ENCODE results near the gene SLC33A1.
A peak's percentile ranks its signal among the peaks of the same experiment; 100 is the strongest.
"Not testable (repeated sequence)": the region's sequence is repeated elsewhere in the genome, so short reads cannot be mapped to it uniquely, and the experiment has no call there.

Gene SLC33A1

DNA sequence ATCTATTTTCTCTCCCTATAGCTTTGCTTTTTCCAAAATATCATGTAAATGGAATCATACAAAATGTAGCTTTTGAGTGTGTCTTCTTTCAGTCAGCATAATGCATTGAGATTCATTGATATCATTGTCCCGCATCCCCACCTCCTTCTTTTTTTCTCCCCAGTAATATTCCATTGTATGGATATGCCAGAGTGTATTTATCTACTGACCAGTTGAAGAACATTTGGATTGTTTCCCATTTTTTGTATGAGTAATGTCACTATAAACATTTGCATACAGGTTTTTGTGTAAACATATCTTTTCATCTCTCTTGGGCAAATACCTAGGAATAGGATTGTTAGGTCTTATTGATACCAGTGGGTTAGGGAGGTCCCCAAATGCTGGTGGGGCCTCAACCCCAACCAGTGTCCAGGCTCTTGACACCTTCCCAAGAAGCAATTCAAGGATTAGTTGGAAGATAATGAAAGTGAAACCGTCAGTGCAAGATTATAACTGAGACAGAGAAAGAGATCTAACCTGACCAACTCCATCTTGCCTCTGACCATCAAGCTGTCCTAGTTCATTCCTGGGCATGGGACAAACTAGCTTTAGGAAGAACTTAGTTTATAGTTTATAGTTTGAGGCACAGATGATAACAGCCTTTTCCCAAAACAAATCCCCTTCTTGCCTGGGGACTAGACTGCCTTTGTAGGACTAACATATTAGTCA lies 7.4 kb upstream of the SLC33A1 start:
- no peak for FAIRE-seq

DNA sequence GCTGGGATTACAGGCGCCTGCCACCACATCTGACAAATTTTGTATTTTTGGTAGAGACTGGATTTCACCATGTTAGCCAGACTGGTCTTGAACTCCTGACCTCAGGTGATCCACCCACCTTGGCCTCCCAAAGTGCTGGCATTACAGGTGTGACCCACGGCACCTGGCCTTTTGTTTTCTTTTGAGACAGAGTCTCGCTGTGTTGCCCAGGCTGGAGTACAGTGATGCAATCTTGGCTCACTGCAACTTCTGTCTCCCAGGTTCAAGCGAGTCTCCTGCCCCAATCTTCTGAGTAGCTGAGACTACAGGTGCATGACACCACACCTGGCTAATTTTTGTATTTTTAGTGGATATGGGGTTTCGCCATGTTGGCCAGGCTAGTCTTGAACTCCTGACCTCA lies 6.2 kb upstream of the SLC33A1 start:
- not testable (repeated sequence) for FAIRE-seq

DNA sequence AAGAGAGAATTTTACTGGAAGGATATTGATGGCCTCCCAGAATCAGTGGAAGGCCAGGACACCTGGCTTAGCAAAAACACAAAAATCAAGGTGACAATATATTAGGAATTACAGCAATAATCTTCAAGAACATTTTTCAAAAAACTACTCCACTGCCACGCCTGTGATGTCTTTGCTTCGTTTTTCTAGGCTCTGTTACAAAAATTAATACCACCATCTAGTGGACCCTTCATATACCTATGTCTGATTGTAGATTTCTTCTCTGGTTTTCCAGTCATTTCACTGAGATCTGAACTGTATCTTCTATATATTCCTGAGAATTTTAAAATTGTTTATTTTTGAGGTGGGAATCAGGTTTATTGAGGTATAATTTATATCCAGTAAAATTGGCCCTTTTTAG lies 5.6 kb upstream of the SLC33A1 start:
- FAIRE-seq: peak; percentile 89

DNA sequence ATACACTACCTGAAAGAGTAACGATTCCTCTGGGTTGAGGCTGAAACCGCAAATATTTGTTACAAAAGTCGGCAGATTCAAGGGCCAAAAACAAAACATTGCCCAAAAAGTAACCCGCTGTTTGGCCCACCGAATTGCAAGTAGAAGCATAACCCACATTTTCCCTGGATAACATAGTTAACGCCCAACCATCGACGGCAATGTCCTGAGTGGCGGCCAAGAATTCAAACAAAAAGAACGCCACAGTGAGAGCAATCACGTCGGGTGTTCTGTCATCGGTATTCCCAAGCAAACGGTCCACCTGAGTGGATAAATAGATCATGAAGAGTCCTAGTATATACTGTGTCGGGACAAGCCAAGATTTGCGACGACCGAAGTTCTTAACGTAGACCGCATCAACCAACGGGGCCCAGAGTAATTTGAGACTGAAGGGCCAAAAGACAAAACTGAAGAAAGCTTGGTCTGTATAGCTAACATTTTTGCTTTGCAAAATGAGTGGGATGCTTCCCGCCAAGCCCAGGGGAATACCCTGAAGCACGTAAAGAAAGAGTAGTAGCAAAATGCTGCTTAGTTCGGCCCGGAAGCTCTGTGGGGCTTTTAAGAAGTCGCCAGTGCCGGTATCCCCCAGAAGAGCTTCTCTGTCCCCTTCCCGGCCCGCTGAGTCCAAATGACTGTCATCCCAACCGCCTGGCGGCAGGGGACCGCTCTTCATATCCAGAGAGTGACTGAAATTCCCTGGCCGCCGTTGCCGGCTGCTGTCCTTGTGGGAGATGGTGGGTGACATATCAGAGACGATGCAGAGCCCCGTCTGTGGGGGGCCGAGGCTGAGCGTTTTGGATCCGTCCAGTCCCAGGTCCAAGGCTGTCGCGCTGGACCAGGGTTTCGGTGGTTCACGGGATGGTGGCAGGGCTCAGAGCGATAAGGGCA lies 750 bp downstream of the SLC33A1 start:
- no peak for FAIRE-seq

DNA sequence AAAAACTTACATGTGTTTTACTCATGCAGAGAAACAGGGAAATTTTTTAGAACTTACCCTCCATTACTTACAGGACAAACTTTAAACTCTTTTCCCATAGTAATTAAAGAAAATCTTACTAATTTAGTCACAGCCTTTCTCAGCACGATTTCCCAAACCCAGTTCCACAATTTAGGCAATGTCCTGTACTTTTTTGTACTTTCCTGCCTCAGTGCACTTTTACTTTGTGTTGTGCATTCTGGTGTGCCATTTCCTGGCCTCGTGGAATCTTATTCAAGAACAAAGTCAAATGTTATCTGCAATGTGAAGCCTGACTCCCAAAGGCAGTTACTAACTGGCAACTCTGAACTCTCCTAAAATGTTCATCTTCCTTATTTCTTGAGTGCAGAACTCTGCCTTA lies 1.9 kb downstream of the SLC33A1 start:
- no peak for FAIRE-seq

DNA sequence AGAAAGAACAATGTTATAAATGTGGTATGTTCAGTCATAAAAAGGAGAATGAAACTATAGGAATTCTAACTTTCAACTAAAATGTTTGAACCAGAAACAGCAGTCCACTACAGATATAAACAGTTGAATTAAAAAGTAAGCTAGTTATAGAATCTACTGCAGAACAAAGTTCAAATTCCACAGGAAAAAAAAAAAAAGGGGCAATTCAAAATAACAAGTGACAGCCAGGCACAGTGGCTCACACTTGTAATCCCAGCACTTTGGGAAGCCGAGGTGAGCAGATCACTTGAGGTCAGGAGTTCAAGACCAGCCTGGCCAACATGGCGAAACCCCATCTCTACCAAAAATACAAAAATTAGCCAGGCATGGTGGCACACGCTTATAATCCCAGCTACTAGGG lies 4.8 kb downstream of the SLC33A1 start:
- FAIRE-seq: not testable (repeated sequence)

DNA sequence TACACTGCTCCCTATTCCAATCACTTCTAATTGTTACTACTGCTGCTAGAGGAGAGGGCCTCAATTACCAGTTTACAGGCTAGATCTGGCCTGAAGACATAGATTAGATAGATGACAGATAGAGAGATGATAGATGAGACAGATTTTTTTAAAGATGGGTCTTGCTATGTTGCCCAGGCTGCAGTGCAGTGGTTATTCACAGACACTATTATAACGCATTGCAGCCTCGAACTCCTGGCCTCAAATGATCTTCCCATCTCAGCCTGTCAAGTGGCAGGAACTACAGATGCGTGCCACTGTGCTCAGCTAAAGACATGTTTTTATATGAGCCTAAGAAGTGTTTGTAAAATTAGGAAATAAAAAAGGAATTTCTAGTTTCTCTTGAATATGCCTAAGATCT lies 6.2 kb downstream of the SLC33A1 start:
- no peak for FAIRE-seq

DNA sequence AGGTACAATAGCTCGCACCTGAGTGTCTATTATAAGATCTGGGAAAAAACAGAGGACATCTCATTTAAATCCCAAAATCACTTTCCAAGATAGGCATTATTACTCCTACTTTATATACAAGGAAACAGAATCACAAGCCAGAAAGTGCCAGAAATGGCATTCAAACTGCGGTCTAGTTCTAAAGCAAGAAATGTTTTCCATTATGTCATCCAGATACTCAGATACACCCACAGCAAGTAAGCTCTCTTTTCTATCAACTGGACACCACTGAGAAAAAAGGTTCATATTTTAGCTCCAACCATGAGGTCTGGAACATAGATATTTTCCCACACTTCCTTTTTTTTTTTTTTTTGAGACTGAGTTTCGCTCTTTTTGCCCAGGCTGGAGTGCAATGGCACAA lies 8.1 kb downstream of the SLC33A1 start:
- no peak for FAIRE-seq

DNA sequence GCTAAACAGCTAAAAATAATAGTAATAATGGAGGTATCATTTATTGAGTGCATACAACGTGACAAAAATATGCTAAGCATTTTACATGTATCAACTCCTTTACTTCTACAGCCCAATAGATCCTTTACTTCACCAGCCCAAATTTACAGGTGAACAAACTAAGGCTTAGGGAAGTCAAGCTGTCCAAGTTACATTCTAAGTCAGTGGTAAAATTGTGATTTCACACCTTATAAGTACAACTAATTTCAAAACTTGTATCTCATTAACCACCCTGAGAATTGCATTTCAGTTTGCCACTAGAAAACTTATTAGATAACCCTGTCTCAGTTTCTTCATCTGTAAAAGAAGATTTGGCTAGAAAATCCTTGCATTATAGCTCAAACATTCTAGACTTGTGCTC lies 10.7 kb downstream of the SLC33A1 start:
- no peak for FAIRE-seq

DNA sequence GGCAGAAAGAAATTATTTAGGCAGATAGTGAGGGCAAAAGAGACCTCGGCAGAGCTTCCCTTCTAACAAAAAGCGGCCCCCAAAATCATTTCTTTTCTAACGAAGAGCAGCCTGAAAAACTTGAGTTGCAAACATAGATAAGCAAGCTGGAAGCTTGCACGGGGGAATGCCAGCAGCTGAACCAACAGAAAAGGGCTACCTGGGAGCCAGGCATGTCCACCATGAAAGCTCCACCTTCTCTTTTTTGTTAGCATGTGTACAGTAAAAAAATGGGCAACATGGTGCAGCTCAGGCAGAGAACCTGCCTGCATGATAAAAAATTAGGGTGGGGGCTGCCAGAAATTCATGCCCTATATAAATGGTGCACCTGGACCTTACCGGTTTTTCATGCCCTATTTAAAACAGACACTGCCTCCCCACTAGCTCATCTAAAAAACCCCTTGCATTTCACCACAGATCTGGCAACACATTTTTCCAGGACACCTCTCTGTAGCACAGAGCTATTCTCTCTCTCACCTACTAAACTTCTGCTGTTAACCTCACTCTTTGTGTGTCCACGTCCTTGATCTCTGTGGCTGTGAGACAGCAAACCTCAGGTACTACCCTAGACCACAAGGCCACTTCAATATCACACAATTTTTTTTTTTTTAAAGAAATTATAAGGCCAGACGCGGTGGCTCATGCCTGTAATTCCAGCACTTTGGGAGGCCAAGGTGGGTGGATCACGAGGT lies 18.7 kb downstream of the SLC33A1 start:
- no peak for FAIRE-seq

DNA sequence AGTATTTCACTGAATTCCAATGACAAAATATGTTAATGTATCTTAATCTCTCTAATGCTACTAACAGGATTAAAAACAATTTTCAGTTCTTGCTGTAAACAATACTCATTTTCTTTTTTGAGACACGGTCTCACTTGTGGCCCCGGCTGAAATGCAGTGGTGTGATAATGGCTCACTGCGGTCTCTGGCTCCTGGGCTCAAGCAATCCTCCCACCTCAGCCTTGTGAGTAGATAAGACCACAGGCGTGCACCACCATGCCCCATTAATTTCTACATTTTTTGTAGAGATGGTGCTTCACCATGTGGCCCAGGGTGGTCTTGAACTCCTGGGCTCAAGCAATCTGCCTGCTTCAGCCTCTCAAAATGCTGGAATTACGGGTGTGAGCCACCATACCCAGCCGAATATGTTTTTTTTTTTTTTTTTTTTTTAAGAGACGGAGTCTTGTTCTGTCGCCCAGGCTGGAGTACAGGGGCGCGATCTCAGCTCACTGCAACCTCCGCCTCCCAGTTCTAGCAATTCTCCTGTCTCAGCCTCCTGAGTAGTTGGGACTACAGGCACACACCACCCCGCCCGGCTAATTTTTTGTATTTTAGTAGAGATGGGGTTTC lies 25.6 kb downstream of the SLC33A1 start:
- FAIRE-seq: not testable (repeated sequence)

DNA sequence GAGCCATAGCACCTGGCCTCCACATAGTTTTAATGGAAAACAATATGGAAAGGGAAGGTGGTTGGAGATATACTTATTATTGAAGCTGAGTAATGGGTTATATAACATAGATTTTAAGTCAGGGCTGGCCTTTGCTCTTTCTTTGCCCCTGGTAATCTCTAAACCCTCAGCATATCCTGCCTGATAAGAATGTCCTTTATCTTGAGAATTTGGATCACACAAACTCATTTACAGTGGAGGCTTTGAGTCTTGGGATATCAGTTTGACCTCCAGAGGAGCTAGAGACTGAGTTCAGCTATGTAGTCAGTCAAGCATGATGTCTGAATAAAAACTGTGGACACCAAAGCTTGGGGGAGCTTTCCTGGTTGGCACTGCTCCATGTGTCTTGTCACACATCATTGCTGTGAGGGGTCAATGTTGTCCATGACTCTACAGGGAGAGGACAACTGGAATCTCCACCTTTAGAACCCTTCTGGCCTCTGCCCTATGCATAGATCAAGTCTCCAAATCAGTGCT lies 39.1 kb downstream of the SLC33A1 start:
- no peak for FAIRE-seq

DNA sequence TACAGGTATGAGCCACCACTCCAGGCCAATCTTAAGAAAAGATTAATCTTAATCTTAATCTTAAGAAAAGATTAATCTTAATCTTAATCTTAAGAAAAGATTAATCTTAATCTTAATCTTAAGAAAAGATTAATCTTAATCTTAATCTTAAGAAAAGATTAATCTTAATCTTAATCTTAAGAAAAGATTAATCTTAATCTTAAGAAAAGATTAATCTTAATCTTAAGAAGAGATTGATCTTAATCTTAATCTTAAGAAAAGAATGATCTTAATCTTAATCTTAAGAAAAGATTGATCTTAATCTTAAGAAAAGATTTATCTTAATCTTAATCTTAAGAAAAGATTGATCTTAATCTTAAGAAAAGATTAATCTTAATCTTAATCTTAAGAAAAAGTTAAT lies 41.0 kb downstream of the SLC33A1 start:
- FAIRE-seq: peak; percentile 78

DNA sequence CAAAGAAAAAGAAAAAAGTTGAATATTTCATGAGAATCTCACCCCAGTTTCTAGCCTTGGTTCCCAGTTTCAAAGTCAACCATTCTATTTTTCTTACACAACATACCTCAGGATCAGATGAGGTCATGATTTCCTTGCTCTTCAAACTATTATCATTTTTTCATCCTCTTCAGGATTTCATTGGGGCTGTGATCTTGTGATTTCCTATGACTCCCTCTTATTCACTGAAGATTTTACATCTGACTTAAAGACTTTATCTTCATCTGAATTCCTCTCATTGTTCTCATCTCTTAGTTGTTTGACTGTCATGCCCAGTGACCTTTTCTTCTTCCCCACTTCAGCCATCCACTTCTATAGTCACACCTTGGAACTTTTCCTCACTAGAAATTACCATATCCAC lies 45.0 kb downstream of the SLC33A1 start:
- FAIRE-seq: no peak

DNA sequence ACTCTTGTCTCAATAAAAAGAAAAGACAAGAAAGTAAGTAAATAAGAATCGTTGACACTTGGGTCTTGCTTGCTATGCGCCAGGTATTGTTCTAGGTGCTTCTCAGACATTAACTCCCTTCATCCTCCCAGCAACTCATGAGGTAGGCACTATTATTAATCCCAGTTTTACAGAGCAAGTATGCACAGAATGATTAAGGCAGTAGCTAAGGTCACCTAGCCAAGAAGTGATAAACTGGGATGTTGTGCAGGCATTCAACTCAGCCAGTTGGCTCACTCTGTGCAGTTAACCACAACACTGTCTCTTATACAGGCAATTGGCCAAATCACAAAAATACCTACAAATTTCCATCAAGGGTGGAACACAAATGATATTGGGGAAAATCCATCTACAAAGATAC lies 46.4 kb downstream of the SLC33A1 start:
- no peak for FAIRE-seq

DNA sequence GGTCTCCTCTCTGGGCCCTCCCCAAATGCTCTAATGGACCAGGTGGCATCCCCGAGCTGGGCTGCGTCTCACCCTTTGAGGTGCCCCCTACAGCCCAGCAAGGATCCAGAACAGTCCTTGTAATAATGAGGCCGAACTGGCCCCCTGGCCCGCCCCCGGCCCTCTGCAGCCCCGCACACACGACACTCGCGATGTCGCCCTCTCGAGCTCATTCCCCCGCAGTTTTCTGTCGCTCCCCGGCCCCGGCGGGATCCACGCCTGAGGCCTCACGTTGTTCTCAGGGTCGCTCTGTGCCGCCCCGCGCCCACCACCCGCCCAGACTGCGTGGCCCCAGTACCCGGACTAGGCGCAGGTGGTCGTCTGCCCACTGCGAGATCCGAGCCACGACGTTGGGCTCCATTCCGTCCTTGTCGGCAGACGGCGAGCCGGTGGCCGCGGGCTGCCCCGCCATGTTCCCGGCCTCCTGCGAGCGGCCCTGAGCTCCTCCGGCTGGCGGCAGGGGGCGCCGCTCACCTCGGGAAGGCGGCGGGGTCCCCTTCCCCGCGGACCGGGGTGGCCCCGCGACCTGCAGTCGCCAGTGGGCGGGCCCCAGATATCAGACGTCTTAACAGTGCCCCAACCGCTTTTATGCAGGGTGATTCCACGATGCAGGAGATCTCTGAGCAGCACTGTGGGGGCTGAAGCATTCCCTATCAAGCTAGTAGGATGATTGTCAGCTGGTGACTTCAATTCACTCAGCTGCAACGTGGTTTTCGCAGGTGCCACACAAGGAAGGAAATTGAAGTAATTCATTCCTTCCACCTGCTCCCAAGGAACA lies 48.2 kb downstream of the SLC33A1 start, which contains the start of gene C3orf33:
C3orf33 (minus strand) TSS at position 477 of the 817 bp plus-strand sequence; CDS start at position 451, 26 bp downstream.
- FAIRE-seq: no peak

DNA sequence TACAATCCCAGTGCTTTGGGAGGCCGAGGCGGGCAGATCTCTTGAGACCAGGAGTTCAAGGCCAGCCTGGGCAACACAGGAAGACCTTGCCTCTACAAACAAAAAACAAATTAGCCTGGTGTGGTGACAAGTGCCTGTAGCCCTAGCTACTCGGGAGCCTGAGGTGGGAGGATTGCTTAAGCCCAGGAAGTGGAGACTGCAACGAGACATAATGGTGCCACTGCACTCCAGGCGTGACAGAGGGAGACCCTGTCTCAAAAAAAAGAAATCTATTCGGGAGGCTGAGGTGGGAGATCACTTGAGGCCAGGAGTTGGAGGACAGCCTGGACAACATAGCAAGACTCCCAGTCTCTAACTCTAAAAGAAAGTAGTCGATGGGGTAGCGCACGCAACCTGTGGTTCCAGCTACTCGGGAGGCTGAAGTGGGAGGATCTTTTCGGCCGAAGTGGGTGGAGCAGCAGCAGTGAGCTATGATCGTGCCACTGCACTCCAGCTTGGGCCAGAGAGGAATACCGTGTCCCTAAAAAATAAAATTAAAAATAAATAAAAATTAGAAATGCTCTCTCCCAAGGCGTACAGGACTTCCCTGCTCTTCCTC lies 48.9 kb downstream of the SLC33A1 start:
- no peak for FAIRE-seq

DNA sequence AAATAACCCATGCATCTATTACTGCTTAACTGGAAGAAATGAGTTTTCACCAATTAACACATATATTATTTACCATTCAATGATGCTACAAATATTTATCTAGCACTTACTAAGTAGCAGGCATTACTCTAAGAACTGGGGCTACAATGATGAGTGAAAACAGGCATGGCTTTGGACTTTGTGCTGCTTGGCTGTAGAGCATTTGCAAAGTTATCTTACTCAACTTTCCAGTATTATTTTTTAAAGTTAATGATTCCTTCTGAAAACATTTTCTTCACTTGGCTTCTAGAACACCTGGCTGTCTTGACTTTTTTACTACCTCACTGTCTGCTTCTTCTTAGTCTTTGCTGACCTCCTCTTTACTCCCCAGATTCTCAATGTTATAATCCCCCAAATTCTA lies 49.9 kb downstream of the SLC33A1 start:
- no peak for FAIRE-seq

DNA sequence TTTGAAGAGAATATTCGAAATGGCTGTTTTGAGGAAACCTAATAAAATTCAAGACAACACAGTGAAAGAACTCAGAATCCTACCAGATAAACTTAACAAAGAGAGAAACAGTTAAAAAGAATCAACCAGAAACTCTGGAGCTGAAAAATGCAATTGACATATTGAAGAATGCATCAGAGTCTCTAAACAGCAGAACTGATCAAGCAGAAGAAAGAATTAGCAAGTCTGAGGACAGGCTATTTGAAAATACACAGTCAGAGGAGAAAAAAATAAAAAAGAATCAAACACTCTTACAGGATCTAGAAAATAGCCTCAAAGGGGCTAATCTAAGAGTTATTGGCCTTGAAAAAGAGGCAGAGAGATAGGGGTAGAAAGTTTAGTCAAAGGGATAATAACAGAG lies 61.7 kb downstream of the SLC33A1 start:
- no peak for FAIRE-seq

DNA sequence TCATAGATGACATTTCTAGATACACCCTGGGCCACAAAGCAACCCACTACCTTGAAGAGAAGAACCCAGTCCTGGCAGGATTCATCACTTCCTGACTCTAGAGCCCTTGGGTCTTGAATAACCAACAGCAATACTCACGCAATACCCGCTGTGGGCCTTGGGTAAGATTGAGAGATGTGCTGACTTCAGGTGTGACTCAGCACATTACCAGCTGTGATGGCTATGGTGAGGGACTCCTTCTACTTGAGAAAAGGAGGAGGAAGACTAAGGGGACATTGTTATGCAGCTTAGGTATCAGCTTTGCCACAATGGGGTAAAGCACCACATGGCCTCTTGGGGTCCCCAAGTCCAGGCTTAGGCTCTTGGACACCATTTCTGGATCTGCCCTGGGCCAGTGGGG lies 63.0 kb downstream of the SLC33A1 start:
- no peak for FAIRE-seq

DNA sequence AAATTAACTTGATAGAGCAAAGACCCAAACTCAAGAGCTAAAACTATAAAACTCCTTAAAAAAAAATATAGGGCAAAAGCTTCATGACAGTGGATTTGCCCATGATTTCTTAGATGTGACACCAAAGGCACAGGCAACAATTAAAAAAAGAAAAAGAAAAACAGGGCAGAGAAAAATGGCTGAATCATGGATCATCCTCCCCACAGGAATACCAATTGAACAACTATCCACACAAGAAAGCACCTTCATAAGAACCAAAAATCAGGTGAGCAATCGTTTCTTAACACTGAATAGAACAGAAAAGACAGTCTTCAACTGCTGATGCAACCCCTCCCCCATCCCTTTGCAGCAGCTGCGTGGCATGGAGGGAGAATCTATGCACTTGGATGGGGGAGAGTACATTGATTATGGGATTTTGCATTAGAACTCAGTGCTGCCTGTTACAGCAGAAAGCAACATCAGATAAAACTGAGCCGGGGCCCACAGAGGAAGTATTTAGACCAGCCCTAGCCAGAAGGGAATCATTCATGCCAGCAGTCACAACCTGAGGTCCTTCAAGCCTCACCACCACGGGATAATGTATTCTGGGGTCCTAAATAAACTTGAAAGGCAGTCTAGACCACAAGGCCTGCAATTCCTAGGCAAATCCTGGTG lies 63.8 kb downstream of the SLC33A1 start:
- FAIRE-seq: no peak

All from G401.6 (cell line).